ENCODE measurements around the gene ABCA4.
"Not testable (repeated sequence)": the region's sequence is repeated elsewhere in the genome, so short reads cannot be mapped to it uniquely, and the experiment has no call there.

Gene ABCA4

GRCh38 chr1:93992954-93993353 lies 128.0 kb downstream of the ABCA4 start:
- Histone ChIP-seq H3F3A (ENCODE audit: low read depth) (no peaks in the 10 kb centered on the region), H3K4me2 (ENCODE audit: low read depth, low read length, poor library complexity, severe bottlenecking) (no peak overlapping the region), H3K9me3 (ENCODE audit: insufficient read depth, low read depth, low read length) (no peaks in the 10 kb centered on the region), H3K4me1 (ENCODE audit: insufficient read depth, low read length, poor library complexity, severe bottlenecking) (no peaks in the 10 kb centered on the region), H4K20me1 (ENCODE audit: insufficient read depth, low read length, poor library complexity, severe bottlenecking) (no peaks in the 10 kb centered on the region), H3K9ac (ENCODE audit: low read depth, low read length, poor library complexity, severe bottlenecking) (no peak overlapping the region), H3K27me3 (ENCODE audit: insufficient read depth, low read length, poor library complexity, severe bottlenecking) (no peaks in the 10 kb centered on the region), H3K9me2 (replicated peaks; ENCODE audit: low read depth, low read length) (no peaks in the 10 kb centered on the region), H3K79me2 (ENCODE audit: insufficient read depth, low read length) (no peaks in the 10 kb centered on the region), H3K4me3 (ENCODE audit: low read length, poor library complexity, severe bottlenecking) (no peak overlapping the region), H3K36me3 (ENCODE audit: insufficient read depth, low read length) (no peaks in the 10 kb centered on the region), H2AFZ (ENCODE audit: low read length) (no peak overlapping the region)
- no peak for TF ChIP-seq EZH2phosphoT487 (IDR thresholded peaks at IDR 0.05; ENCODE audit: borderline replicate concordance)
- TF ChIP-seq CTCF (conservative IDR thresholded peaks at IDR 0.05; ENCODE audit: low read length), result no peak

DNA sequence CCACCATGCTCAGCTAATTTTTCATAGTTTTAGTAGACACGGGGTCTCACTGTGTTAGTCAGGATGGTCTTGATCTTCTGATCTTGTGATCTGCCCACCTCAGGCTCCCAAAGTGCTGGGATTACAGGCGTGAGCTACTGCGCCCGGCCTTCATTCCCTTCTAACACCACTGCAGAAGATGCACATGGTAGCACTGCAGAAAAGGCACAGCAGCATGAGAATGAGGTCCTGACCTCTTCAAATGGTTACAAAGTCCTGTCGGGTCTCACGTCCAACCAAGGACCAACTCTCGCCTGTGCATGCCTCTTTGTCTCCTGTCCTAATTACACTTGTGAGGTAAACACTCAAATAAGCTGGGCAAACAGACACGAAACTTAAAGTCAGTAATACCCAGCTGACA lies 128.8 kb downstream of the ABCA4 start:
- peaks cover 5% of the 10 kb centered on the region for H3K4me1 ChIP-seq (ENCODE audit: insufficient read depth, low read length, poor library complexity, severe bottlenecking)
- H3K9me2 ChIP-seq (replicated peaks; ENCODE audit: low read depth, low read length), result no peaks in the 10 kb centered on the region
- no peaks in the 10 kb centered on the region for H3K9me3 ChIP-seq (ENCODE audit: insufficient read depth, low read depth, low read length)
- H4K20me1 ChIP-seq (ENCODE audit: insufficient read depth, low read length, poor library complexity, severe bottlenecking), result no peaks in the 10 kb centered on the region
- no peak overlapping the region for H3K9ac ChIP-seq (ENCODE audit: low read depth, low read length, poor library complexity, severe bottlenecking)
- no peak overlapping the region for H3K4me3 ChIP-seq (ENCODE audit: low read length, poor library complexity, severe bottlenecking)
- TF ChIP-seq EZH2phosphoT487 (IDR thresholded peaks at IDR 0.05; ENCODE audit: borderline replicate concordance) (no peak), CTCF (conservative IDR thresholded peaks at IDR 0.05; ENCODE audit: low read length) (no peak)
- H2AFZ ChIP-seq (ENCODE audit: low read length), result no peak overlapping the region
- no peak overlapping the region for H3K4me2 ChIP-seq (ENCODE audit: low read depth, low read length, poor library complexity, severe bottlenecking)
- H3K27me3 ChIP-seq (ENCODE audit: insufficient read depth, low read length, poor library complexity, severe bottlenecking), result no peaks in the 10 kb centered on the region
- H3K36me3 ChIP-seq (ENCODE audit: insufficient read depth, low read length), result no peaks in the 10 kb centered on the region
- no peaks in the 10 kb centered on the region for H3K79me2 ChIP-seq (ENCODE audit: insufficient read depth, low read length)
- H3F3A ChIP-seq (ENCODE audit: low read depth), result no peaks in the 10 kb centered on the region

DNA sequence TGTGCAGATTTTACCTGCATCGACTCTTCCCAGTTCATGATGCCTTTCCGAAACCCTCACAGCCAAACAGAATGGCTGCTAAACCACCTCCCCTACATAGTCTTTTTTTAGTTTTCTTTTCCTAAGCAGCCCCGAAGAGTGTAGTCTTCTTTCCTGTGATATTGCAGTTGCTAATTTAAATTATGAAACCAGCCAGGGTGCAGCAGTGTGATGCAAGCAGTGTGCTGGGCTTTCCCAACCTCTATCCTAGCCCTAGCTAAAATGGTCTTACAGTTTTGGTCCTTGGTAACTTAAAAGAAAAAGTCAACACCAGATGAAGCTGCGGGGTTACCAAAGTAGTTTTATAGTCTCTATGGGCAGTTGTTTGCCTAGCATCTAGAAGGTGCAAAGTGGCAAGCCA lies 129.7 kb downstream of the ABCA4 start:
- Histone ChIP-seq H3K4me1 (ENCODE audit: insufficient read depth, low read length, poor library complexity, severe bottlenecking) (peaks cover 5% of the 10 kb centered on the region), H3K9me3 (ENCODE audit: insufficient read depth, low read depth, low read length) (no peaks in the 10 kb centered on the region), H3K79me2 (ENCODE audit: insufficient read depth, low read length) (no peaks in the 10 kb centered on the region), H3K4me3 (ENCODE audit: low read length, poor library complexity, severe bottlenecking) (no peak overlapping the region), H3K36me3 (ENCODE audit: insufficient read depth, low read length) (no peaks in the 10 kb centered on the region), H4K20me1 (ENCODE audit: insufficient read depth, low read length, poor library complexity, severe bottlenecking) (no peaks in the 10 kb centered on the region), H2AFZ (ENCODE audit: low read length) (no peak overlapping the region), H3K9ac (ENCODE audit: low read depth, low read length, poor library complexity, severe bottlenecking) (no peak overlapping the region), H3K9me2 (replicated peaks; ENCODE audit: low read depth, low read length) (no peaks in the 10 kb centered on the region), H3K4me2 (ENCODE audit: low read depth, low read length, poor library complexity, severe bottlenecking) (no peak overlapping the region), H3F3A (ENCODE audit: low read depth) (no peaks in the 10 kb centered on the region), H3K27me3 (ENCODE audit: insufficient read depth, low read length, poor library complexity, severe bottlenecking) (no peaks in the 10 kb centered on the region)
- TF ChIP-seq CTCF (conservative IDR thresholded peaks at IDR 0.05; ENCODE audit: low read length) (no peak), EZH2phosphoT487 (IDR thresholded peaks at IDR 0.05; ENCODE audit: borderline replicate concordance) (no peak)

DNA sequence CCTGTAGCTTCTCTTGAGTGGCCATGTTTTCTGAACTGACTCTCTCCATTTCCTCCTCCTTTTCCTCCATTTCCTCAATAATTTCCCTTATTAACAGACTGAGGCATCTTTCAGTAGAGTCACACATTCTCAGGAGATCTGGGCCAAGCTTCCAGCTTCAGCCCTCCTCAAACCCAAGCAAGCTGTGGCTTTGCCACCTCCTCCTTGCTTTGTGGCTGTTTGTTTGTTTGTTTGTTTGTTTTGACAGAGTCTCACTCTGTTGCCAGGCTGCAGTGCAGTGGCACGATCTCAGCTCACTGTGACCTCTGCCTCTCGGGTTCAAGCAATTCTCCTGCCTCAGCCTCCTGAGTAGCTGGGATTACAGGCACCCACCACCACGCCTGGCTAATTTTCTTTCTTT lies 130.5 kb downstream of the ABCA4 start:
- H3K9me2 ChIP-seq (replicated peaks; ENCODE audit: low read depth, low read length), result not testable (repeated sequence)

More for the DNA sequence above, 130.5 kb downstream of the ABCA4 start:
- not testable (repeated sequence) for H3K27me3 ChIP-seq (ENCODE audit: insufficient read depth, low read length, poor library complexity, severe bottlenecking); H3K36me3 ChIP-seq (ENCODE audit: insufficient read depth, low read length); H3K4me3 ChIP-seq (ENCODE audit: low read length, poor library complexity, severe bottlenecking); H3F3A ChIP-seq (ENCODE audit: low read depth); H4K20me1 ChIP-seq (ENCODE audit: insufficient read depth, low read length, poor library complexity, severe bottlenecking); H3K4me2 ChIP-seq (ENCODE audit: low read depth, low read length, poor library complexity, severe bottlenecking); H3K4me1 ChIP-seq (ENCODE audit: insufficient read depth, low read length, poor library complexity, severe bottlenecking); H3K79me2 ChIP-seq (ENCODE audit: insufficient read depth, low read length); H3K9me3 ChIP-seq (ENCODE audit: insufficient read depth, low read depth, low read length); H3K9ac ChIP-seq (ENCODE audit: low read depth, low read length, poor library complexity, severe bottlenecking)
- peak overlapping the region; percentile 48; the same call in 1 of the 2 replicates for H2AFZ ChIP-seq (ENCODE audit: low read length)

Data from Loucy (cell line).